ENCODE data around the gene NNT.

GRCh38 chr5:43563321-43563720 is 39.7 kb upstream of the NNT start:
- TF ChIP-seq CTCF (IDR thresholded peaks at IDR 0.05; ENCODE audit: insufficient read depth, low read length, poor library complexity, severe bottlenecking) (no peak), EZH2phosphoT487 (conservative IDR thresholded peaks at IDR 0.05; ENCODE audit: low read length) (no peak)

Data from SU-DHL-6 (cell line).